ENCODE measurements around the gene KRTAP10-10. TPM values are rescaled to one million over a fixed set of nuclear protein-coding genes. Genes with fewer than 3 reads are reported as not detected.

KRTAP10-10 gene
- total and polyA plus RNA-seq, 2 of the 8 experiments (the other 6 are each of a cell fraction or from before 2014, with no cell fraction given) = not detected

GRCh38 chr21:44592446-44593311 lies 44.5 kb upstream of the KRTAP10-10 start, which contains the start of gene KRTAP10-6:
TSS of gene KRTAP10-6 (minus strand) at chr21:44592505. CDS start at chr21:44592484, 21 bp downstream.
- no peak within 1 kb of the TSS; the same call in 1 of the 2 replicates for H3K27ac ChIP-seq (ENCODE audit: low read depth, low read length)
- H3K36me3 ChIP-seq (ENCODE audit: control insufficient read depth in 2 of 4, insufficient read depth in 4 of 4, low read length in 3 of 4) = no peaks in the 10 kb centered on the region; a peak in 1 of 8 replicates
- H4K8ac ChIP-seq (ENCODE audit: extremely low read depth, insufficient read depth, low read length) = peak within 1 kb of the TSS; percentile 91
- CTCF ChIA-PET (ENCODE audit: partially characterized antibody) = interaction anchor here (0.6 to 1.6 kb wide), 6 partner anchors 9 to 201 kb away, joined by 3 to 6 read pairs (median 3); no protein-coding TSS in a partner anchor
- H3K23ac ChIP-seq (ENCODE audit: insufficient read length) = no peak within 1 kb of the TSS
- peak within 1 kb of the TSS; percentile 93; the same call in 1 of the 2 replicates for H2BK20ac ChIP-seq (ENCODE audit: low read length)
- H2BK15ac ChIP-seq (ENCODE audit: low read length) = peak within 1 kb of the TSS; percentile 81; the same call in 1 of the 2 replicates
- H2AFZ ChIP-seq (ENCODE audit: low read length) = no peak within 1 kb of the TSS
- no peaks in the 10 kb centered on the region for H3K27me3 ChIP-seq (replicated peaks in 1 of 4; ENCODE audit: control insufficient read depth in 3 of 4, extremely low read depth in 1 of 4, insufficient read depth in 3 of 4, low read length in 3 of 4)
- H3K79me1 ChIP-seq (ENCODE audit: low read depth, low read length) = no peaks in the 10 kb centered on the region
- peak within 1 kb of the TSS; percentile 90; the same call in 1 of the 2 replicates for H2AK5ac ChIP-seq (ENCODE audit: low read depth, low read length)
- DNase-seq (ENCODE audit: low read depth in 1 of 2, low spot score in 2 of 2) (peak in 1 of 2 experiments; percentile 47), FAIRE-seq (no peak)
- POLR2A ChIA-PET (ENCODE audit: partially characterized antibody) = no interaction called here
- H3K23me2 ChIP-seq (ENCODE audit: low read depth, low read length) = 0 out of 2 replicates have a peak, but pooled peaks cover 4% of the 10 kb centered on the region
- no peak within 1 kb of the TSS; a peak in 1 of 7 replicates for H3K9ac ChIP-seq (replicated peaks in 1 of 4; ENCODE audit: extremely low read depth in 1 of 4, low read depth in 3 of 4, low read length in 3 of 4)
- no peak within 1 kb of the TSS for H3K14ac ChIP-seq (ENCODE audit: insufficient read length)
- no peak within 1 kb of the TSS for H3K56ac ChIP-seq (replicated peaks; ENCODE audit: insufficient read length, low read depth, low read length)
- H2BK5ac ChIP-seq (ENCODE audit: low read depth, low read length) = peak within 1 kb of the TSS; percentile 71; the same call in 1 of the 2 replicates
- H4K91ac ChIP-seq (replicated peaks; ENCODE audit: insufficient read length, low read length) = peak within 1 kb of the TSS; percentile 98
- H2BK120ac ChIP-seq (replicated peaks; ENCODE audit: low read depth, low read length) = peak within 1 kb of the TSS; percentile 83
- H3K4ac ChIP-seq (replicated peaks; ENCODE audit: insufficient read length, low read depth, low read length) = no peak within 1 kb of the TSS
- no peaks in the 10 kb centered on the region for H3K79me2 ChIP-seq (ENCODE audit: control insufficient read depth in 1 of 2, insufficient read depth in 2 of 2, low read length in 2 of 2)
- peak within 1 kb of the TSS; percentile 87 for H3K18ac ChIP-seq (ENCODE audit: extremely low read depth, low read length)
- H4K5ac ChIP-seq (ENCODE audit: insufficient read length, low read depth, low read length) = no peak within 1 kb of the TSS
- H2BK12ac ChIP-seq (ENCODE audit: low read depth, low read length) = peak within 1 kb of the TSS; percentile 99
- H3K4me2 ChIP-seq (ENCODE audit: insufficient read depth in 1 of 2, low read depth in 2 of 2, low read length in 2 of 2) = no peak within 1 kb of the TSS
- peaks cover 2 to 20% (median 6%) of the 10 kb centered on the region in 4 experiments for H3K4me1 ChIP-seq (replicated peaks in 1 of 4; ENCODE audit: control insufficient read depth in 3 of 4, insufficient read depth in 4 of 4, low read length in 3 of 4)
- no peaks in the 10 kb centered on the region for H3K9me3 ChIP-seq (ENCODE audit: insufficient read depth in 2 of 2, low read depth in 1 of 2, low read length in 1 of 2)
- 81% methylated on average over 32 of the region's 33 CpGs; no CpG with 5 or more reads in 1 of the 2 experiments for WGBS, 2 experiments (ENCODE audit: extremely low coverage in 1 of 2, insufficient coverage in 1 of 2, insufficient read length in 1 of 2, insufficient replicate concordance in 2 of 2, low coverage in 1 of 2, low lambda C conversion rate in 2 of 2, missing lambda C conversion rate in 1 of 2)
- no peaks in the 10 kb centered on the region for H4K20me1 ChIP-seq (replicated peaks in 1 of 2; ENCODE audit: control insufficient read depth in 1 of 2, insufficient read depth in 2 of 2, low read length in 2 of 2)
- no peak within 1 kb of the TSS for H3K4me3 ChIP-seq (ENCODE audit: extremely low read depth in 1 of 4, insufficient read depth in 2 of 4, low read depth in 3 of 4, low read length in 4 of 4)
- TF ChIP-seq EZH2 (IDR thresholded peaks at IDR 0.05; ENCODE audit: low read depth, low read length, severe bottlenecking) (no peak), RNF2 (IDR thresholded peaks at IDR 0.05; ENCODE audit: borderline replicate concordance, low read depth, low read length, missing control alignments, poor library complexity, severe bottlenecking) (no peak), CHD1 (IDR thresholded peaks at IDR 0.05; ENCODE audit: low read depth, low read length) (no peak), MAX (IDR thresholded peaks at IDR 0.05) (no peak), KDM4A (IDR thresholded peaks at IDR 0.05; ENCODE audit: low read depth, low read length, severe bottlenecking) (no peak), BRCA1 (IDR thresholded peaks at IDR 0.05; ENCODE audit: low read depth, low read length) (no peak), ZNF274 (IDR thresholded peaks at IDR 0.05; ENCODE audit: borderline replicate concordance, extremely low read depth, low read length) (no peak), TEAD4 (IDR thresholded peaks at IDR 0.05; ENCODE audit: low read depth, low read length) (no peak), GABPA (IDR thresholded peaks at IDR 0.05; ENCODE audit: borderline replicate concordance, insufficient read depth, low read length) (no peak), GTF2F1 (IDR thresholded peaks at IDR 0.05; ENCODE audit: borderline replicate concordance, low read depth, low read length) (no peak), NRF1 (IDR thresholded peaks at IDR 0.05; ENCODE audit: low read depth, low read length) (no peak)

Measured in H1 (cell line).